GM06990 (cell line): ENCODE results near the gene CFAP43.

Source experiments
- DNase-seq: peaks from one replicate; pipeline ENCODE4 v3.0.0-alpha.2; 2011; ENCODE audit not compliant: insufficient read length; ENCODE audit errors: extremely low read depth
- H3K27me3 ChIP-seq: replicated peaks from 2 replicates; pipeline ENCODE4 v1.6.0; 2011; ENCODE audit warnings: low read length; ENCODE audit not compliant: control insufficient read depth, insufficient read depth
- H3K36me3 ChIP-seq: 2 replicates; pipeline ENCODE4 v1.5.1; 2011; ENCODE audit warnings: low read length; ENCODE audit not compliant: control insufficient read depth, insufficient read depth
- H3K4me3 ChIP-seq: replicated peaks from 2 replicates; pipeline ENCODE4 v1.5.1; 2011; ENCODE audit warnings: low read depth, mild to moderate bottlenecking, control low read depth, low read length
- CTCF ChIP-seq: IDR thresholded peaks from 2 replicates; pipeline ENCODE4 v1.5.1; 2011; ENCODE audit warnings: low read length, control low read depth, mild to moderate bottlenecking, inconsistent platforms; ENCODE audit not compliant: insufficient read depth, poor library complexity, severe bottlenecking

Gene CFAP43

GRCh38 chr10:104101902-104102301, 130.3 kb downstream of the CFAP43 start:
- TF ChIP-seq CTCF, result no peak
- no peak for DNase-seq
- H3K27me3 ChIP-seq, result no peaks in the 10 kb centered on the region
- H3K36me3 ChIP-seq, result no peaks in the 10 kb centered on the region
- no peak overlapping the region for H3K4me3 ChIP-seq

- TF ChIP-seq CTCF, result no peak
- Histone ChIP-seq H3K4me3 (no peak overlapping the region), H3K27me3 (no peaks in the 10 kb centered on the region), H3K36me3 (no peaks in the 10 kb centered on the region)
- DNase-seq, result no peak
Observed at GRCh38 chr10:104100795-104101194, 131.4 kb downstream of the CFAP43 start.

GRCh38 chr10:104099941-104100340, 132.2 kb downstream of the CFAP43 start:
- DNase-seq, result no peak

GRCh38 chr10:104099269-104099668, 132.9 kb downstream of the CFAP43 start:
- DNase-seq, result no peak

More at GRCh38 chr10:104099941-104100340, 132.2 kb downstream of the CFAP43 start:
- Histone ChIP-seq H3K27me3 (no peaks in the 10 kb centered on the region), H3K36me3 (no peaks in the 10 kb centered on the region), H3K4me3 (no peak overlapping the region)
- no peak for TF ChIP-seq CTCF

GRCh38 chr10:104098358-104098925, 133.7 kb downstream of the CFAP43 start:
- Histone ChIP-seq H3K4me3 (no peak overlapping the region), H3K27me3 (no peaks in the 10 kb centered on the region), H3K36me3 (no peaks in the 10 kb centered on the region)
- no peak for TF ChIP-seq CTCF
- DNase-seq, result no peak

More at GRCh38 chr10:104099269-104099668, 132.9 kb downstream of the CFAP43 start:
- H3K4me3 ChIP-seq, result no peak overlapping the region
- no peak for TF ChIP-seq CTCF
- no peaks in the 10 kb centered on the region for H3K36me3 ChIP-seq
- no peaks in the 10 kb centered on the region for H3K27me3 ChIP-seq

GRCh38 chr10:104096692-104097091, 135.5 kb downstream of the CFAP43 start:
- no peaks in the 10 kb centered on the region for H3K36me3 ChIP-seq
- no peak for TF ChIP-seq CTCF
- DNase-seq, result no peak
- no peaks in the 10 kb centered on the region for H3K27me3 ChIP-seq
- no peak overlapping the region for H3K4me3 ChIP-seq
